ENCODE data around the gene EIF4EBP3. TPM values are rescaled to one million over a fixed set of nuclear protein-coding genes. Genes with fewer than 3 reads are reported as not detected.

Gene EIF4EBP3
- polyA plus RNA-seq, 1 of the 3 experiments (the other 2 are of a cell fraction), result 1.1 TPM

DNA sequence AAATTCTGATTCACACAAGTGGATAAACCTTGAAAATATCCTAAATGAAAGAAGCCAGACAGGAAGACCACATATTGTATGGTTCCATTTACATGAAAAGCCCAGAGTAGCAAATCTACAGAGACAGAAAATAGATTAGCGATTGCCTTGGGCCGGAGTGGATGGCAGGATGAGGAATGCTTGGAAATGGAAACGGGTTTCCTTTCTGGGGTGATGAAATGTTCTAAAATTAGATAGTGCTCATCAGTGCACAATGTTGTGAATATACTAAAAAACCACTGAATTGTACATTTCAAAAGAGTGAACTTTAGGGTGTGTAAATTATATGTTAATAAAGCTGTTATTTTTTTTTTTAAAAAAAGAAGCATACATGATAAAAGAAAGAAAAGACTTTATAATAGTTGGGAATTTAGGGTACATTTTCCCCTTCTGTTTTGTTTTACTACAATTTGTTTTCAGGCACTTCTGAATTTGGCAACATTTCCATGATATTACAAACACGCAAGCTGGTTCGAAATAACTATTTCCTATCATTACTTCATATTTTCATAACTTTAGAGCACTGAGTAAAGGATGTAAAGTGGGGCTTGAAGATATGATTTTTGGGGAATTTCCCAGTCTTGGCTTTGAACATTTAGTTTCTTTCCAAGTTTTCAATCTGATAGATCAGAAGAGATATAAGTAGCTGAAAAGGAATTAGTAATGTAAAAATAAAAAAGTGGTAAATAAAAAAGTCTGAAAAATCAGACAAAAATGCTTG is 41.0 kb downstream of the EIF4EBP3 start:
- Histone ChIP-seq H3K9me3 (no peaks in the 10 kb centered on the region), H3K4me3 (ENCODE audit: low read depth in 2 of 2, low read length in 1 of 2) (no peak overlapping the region), H3K27me3 (ENCODE audit: insufficient read depth) (no peaks in the 10 kb centered on the region), H3K79me2 (ENCODE audit: insufficient read depth) (no peaks in the 10 kb centered on the region), H3K9me2 (no peaks in the 10 kb centered on the region), H2AFZ (ENCODE audit: low read depth) (0 out of 2 replicates have a peak overlapping the region, but pooled peaks have one; percentile 8), H3K4me1 (ENCODE audit: control insufficient read depth in 1 of 2, insufficient read depth in 2 of 2, low read depth in 1 of 2, low read length in 1 of 2) (no peaks in the 10 kb centered on the region), H3K9ac (no peak overlapping the region), H3F3A (replicated peaks; ENCODE audit: insufficient read depth) (no peaks in the 10 kb centered on the region), H3K36me3 (replicated peaks in 1 of 2; ENCODE audit: control insufficient read depth in 1 of 2, insufficient read depth in 2 of 2, low read length in 1 of 2) (no peaks in the 10 kb centered on the region), H3K27ac (ENCODE audit: low read depth in 2 of 2, low read length in 1 of 2) (no peak overlapping the region), H4K20me1 (ENCODE audit: insufficient read depth) (no peaks in the 10 kb centered on the region), H3K4me2 (no peak overlapping the region)
- no peak for DNase-seq
- no peak for TF ChIP-seq RXRA (IDR thresholded peaks at IDR 0.05; ENCODE audit: borderline replicate concordance, low read depth)
- TF ChIP-seq FOXJ3 (CRISPR knock-in tag; IDR thresholded peaks at IDR 0.05), result no peak
- 75% methylated on average over 5 of the region's 5 CpGs for WGBS (ENCODE audit: low lambda C conversion rate)
- POLR2A ChIA-PET, result interaction anchor here (1.2 kb wide), 1 partner anchor 60 kb away, joined by 3 read pairs; the partner anchor contains the start of gene IK
- CTCF ChIA-PET, result interaction anchor here (0.5 kb wide), 1 partner anchor 987 kb away, joined by 3 read pairs; no protein-coding TSS in a partner anchor

GRCh38 chr5:140590861-140591260 is 43.4 kb downstream of the EIF4EBP3 start:
- Histone ChIP-seq H3K79me2 (ENCODE audit: insufficient read depth) (no peaks in the 10 kb centered on the region), H3K27ac (ENCODE audit: low read depth in 2 of 2, low read length in 1 of 2) (no peak overlapping the region), H3K4me2 (no peak overlapping the region), H3K9me2 (no peaks in the 10 kb centered on the region), H3K27me3 (ENCODE audit: insufficient read depth) (no peaks in the 10 kb centered on the region), H4K20me1 (ENCODE audit: insufficient read depth) (no peaks in the 10 kb centered on the region), H3F3A (replicated peaks; ENCODE audit: insufficient read depth) (no peaks in the 10 kb centered on the region), H3K36me3 (replicated peaks in 1 of 2; ENCODE audit: control insufficient read depth in 1 of 2, insufficient read depth in 2 of 2, low read length in 1 of 2) (no peaks in the 10 kb centered on the region), H2AFZ (ENCODE audit: low read depth) (no peak overlapping the region), H3K4me1 (ENCODE audit: control insufficient read depth in 1 of 2, insufficient read depth in 2 of 2, low read depth in 1 of 2, low read length in 1 of 2) (no peaks in the 10 kb centered on the region), H3K9me3 (no peaks in the 10 kb centered on the region), H3K4me3 (ENCODE audit: low read depth in 2 of 2, low read length in 1 of 2) (no peak overlapping the region), H3K9ac (no peak overlapping the region)
- ChIA-PET POLR2A (no interaction called here), CTCF (no interaction called here)
- TF ChIP-seq MEF2A (IDR thresholded peaks at IDR 0.05; ENCODE audit: borderline replicate concordance, low read depth), result no peak
- TF ChIP-seq POLR2AphosphoS5 (IDR thresholded peaks at IDR 0.05; ENCODE audit: low read depth, low read length), result no peak
- no peak for TF ChIP-seq ZBTB33 (IDR thresholded peaks at IDR 0.05; ENCODE audit: borderline replicate concordance, low read depth)
- TF ChIP-seq GATA2 (CRISPR knock-in tag; IDR thresholded peaks at IDR 0.05), result no peak
- TF ChIP-seq TAF1 (IDR thresholded peaks at IDR 0.05; ENCODE audit: borderline replicate concordance, low read depth, low read length), result no peak
- TF ChIP-seq, protein P1, sequence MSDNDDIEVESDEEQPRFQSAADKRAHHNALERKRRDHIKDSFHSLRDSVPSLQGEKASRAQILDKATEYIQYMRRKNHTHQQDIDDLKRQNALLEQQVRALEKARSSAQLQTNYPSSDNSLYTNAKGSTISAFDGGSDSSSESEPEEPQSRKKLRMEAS (IDR thresholded peaks at IDR 0.05; ENCODE audit: low read depth), result no peak
- TF ChIP-seq, protein P2, sequence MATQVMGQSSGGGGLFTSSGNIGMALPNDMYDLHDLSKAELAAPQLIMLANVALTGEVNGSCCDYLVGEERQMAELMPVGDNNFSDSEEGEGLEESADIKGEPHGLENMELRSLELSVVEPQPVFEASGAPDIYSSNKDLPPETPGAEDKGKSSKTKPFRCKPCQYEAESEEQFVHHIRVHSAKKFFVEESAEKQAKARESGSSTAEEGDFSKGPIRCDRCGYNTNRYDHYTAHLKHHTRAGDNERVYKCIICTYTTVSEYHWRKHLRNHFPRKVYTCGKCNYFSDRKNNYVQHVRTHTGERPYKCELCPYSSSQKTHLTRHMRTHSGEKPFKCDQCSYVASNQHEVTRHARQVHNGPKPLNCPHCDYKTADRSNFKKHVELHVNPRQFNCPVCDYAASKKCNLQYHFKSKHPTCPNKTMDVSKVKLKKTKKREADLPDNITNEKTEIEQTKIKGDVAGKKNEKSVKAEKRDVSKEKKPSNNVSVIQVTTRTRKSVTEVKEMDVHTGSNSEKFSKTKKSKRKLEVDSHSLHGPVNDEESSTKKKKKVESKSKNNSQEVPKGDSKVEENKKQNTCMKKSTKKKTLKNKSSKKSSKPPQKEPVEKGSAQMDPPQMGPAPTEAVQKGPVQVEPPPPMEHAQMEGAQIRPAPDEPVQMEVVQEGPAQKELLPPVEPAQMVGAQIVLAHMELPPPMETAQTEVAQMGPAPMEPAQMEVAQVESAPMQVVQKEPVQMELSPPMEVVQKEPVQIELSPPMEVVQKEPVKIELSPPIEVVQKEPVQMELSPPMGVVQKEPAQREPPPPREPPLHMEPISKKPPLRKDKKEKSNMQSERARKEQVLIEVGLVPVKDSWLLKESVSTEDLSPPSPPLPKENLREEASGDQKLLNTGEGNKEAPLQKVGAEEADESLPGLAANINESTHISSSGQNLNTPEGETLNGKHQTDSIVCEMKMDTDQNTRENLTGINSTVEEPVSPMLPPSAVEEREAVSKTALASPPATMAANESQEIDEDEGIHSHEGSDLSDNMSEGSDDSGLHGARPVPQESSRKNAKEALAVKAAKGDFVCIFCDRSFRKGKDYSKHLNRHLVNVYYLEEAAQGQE (IDR thresholded peaks at IDR 0.05; ENCODE audit: low read depth, low read length), result no peak
- TF ChIP-seq, protein P3, sequence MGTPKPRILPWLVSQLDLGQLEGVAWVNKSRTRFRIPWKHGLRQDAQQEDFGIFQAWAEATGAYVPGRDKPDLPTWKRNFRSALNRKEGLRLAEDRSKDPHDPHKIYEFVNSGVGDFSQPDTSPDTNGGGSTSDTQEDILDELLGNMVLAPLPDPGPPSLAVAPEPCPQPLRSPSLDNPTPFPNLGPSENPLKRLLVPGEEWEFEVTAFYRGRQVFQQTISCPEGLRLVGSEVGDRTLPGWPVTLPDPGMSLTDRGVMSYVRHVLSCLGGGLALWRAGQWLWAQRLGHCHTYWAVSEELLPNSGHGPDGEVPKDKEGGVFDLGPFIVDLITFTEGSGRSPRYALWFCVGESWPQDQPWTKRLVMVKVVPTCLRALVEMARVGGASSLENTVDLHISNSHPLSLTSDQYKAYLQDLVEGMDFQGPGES (IDR thresholded peaks at IDR 0.05; ENCODE audit: low read depth, low read length), result no peak
- TF ChIP-seq, protein P4, sequence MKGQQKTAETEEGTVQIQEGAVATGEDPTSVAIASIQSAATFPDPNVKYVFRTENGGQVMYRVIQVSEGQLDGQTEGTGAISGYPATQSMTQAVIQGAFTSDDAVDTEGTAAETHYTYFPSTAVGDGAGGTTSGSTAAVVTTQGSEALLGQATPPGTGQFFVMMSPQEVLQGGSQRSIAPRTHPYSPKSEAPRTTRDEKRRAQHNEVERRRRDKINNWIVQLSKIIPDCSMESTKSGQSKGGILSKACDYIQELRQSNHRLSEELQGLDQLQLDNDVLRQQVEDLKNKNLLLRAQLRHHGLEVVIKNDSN (IDR thresholded peaks at IDR 0.05; ENCODE audit: borderline replicate concordance, low read depth), result no peak
- TF ChIP-seq, protein P5, sequence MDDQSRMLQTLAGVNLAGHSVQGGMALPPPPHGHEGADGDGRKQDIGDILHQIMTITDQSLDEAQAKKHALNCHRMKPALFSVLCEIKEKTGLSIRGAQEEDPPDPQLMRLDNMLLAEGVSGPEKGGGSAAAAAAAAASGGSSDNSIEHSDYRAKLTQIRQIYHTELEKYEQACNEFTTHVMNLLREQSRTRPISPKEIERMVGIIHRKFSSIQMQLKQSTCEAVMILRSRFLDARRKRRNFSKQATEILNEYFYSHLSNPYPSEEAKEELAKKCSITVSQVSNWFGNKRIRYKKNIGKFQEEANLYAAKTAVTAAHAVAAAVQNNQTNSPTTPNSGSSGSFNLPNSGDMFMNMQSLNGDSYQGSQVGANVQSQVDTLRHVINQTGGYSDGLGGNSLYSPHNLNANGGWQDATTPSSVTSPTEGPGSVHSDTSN (IDR thresholded peaks at IDR 0.05), result no peak
- no peak for TF ChIP-seq ELF1 (IDR thresholded peaks at IDR 0.05)
- TF ChIP-seq GABPA (IDR thresholded peaks at IDR 0.05; ENCODE audit: low read depth), result no peak
- 80% methylated on average over 1 of the region's 7 CpGs for WGBS (ENCODE audit: low lambda C conversion rate)
- DNase-seq, result no peak
